GM23248 (cell line): ENCODE results near the gene KIR2DL1.

Experiments
- EZH2 ChIP-seq: fragments of 200-600 bp; sonication (generic); IDR thresholded peaks from 2 replicates; pipeline ENCODE4 v1.6.1; 2018; ENCODE audit warnings: antibody characterized with exemption, mild to moderate bottlenecking; ENCODE audit not compliant: insufficient read depth, poor library complexity, severe bottlenecking
- EZH2phosphoT487 ChIP-seq: fragments of 200-600 bp; sonication (generic); IDR thresholded peaks from 2 replicates; pipeline ENCODE4 v1.6.1; 2018; ENCODE audit warnings: antibody characterized with exemption, moderate library complexity, mild to moderate bottlenecking, low read depth; ENCODE audit not compliant: insufficient read depth

DNA sequence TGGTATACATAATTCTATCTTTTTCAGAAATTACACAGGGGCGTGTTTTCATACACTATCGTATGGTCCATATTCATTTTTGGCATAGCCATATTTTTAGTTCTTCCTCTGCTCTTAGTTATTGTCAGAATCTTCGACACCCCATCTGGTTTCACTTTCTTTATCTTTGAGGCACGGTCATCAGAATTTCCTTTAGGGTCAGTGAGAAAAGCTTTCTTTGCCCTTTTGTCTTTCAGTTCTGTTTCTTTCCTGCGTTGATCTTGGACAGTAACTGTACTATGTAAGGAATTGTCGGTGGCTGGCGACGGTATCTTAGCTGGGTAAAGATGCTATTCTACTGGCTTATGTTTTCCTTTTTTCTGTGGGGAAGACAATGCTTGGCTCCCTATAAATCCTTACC, 23.2 kb downstream of the KIR2DL1 start:
- no peak for TF ChIP-seq EZH2
- TF ChIP-seq EZH2phosphoT487: no peak
